ENCODE data around the gene DOCK1.
"Not testable (repeated sequence)": the region's sequence is repeated elsewhere in the genome, so short reads cannot be mapped to it uniquely, and the experiment has no call there.

GRCh38 chr10:126888436-126888835 lies 16.8 kb upstream of the DOCK1 start:
- TF ChIP-seq CTCF (IDR thresholded peaks at IDR 0.05); TCF12 (IDR thresholded peaks at IDR 0.05); ZBTB33 (IDR thresholded peaks at IDR 0.05; ENCODE audit: borderline replicate concordance, low read depth); EZH2phosphoT487 (IDR thresholded peaks at IDR 0.05; ENCODE audit: borderline replicate concordance, low read depth); POLR2AphosphoS5 (IDR thresholded peaks at IDR 0.05; ENCODE audit: low read depth, low read length); RXRA (IDR thresholded peaks at IDR 0.05; ENCODE audit: borderline replicate concordance, low read depth): not testable (repeated sequence)

All from SK-N-SH (cell line).